KMS-11 (cell line): ENCODE results near the gene DAAM1.

Experiments
- H2AFZ ChIP-seq: fragments of 200-600 bp; sonication (generic); 2 replicates; pipeline ENCODE4 v1.6.1; 2016; ENCODE audit warnings: antibody characterized with exemption, mixed run types, low read depth
- H3K27ac ChIP-seq: fragments of 200-600 bp; sonication (generic); 2 replicates; pipeline ENCODE4 v1.6.1; 2016; ENCODE audit warnings: mild to moderate bottlenecking, mixed run types
- H3K27me3 ChIP-seq: fragments of 200-600 bp; sonication (generic); 2 replicates; pipeline ENCODE4 v1.6.1; 2017; ENCODE audit warnings: mild to moderate bottlenecking, low read depth, mixed run types, moderate library complexity; ENCODE audit not compliant: insufficient read depth
- H3K36me3 ChIP-seq: fragments of 200-600 bp; sonication (generic); 2 replicates; pipeline ENCODE4 v1.6.1; 2017; ENCODE audit warnings: mild to moderate bottlenecking, mixed run types; ENCODE audit not compliant: insufficient read depth
- H3K4me1 ChIP-seq: fragments of 200-600 bp; sonication (generic); 2 replicates; pipeline ENCODE4 v1.6.1; 2016; ENCODE audit warnings: mild to moderate bottlenecking, low read depth, mixed run types; ENCODE audit not compliant: poor library complexity, severe bottlenecking
- H3K4me2 ChIP-seq: fragments of 200-600 bp; sonication (generic); 2 replicates; pipeline ENCODE4 v1.7.0; 2016; ENCODE audit warnings: mild to moderate bottlenecking, mixed run types
- H3K4me3 ChIP-seq: fragments of 200-600 bp; sonication (generic); IDR thresholded peaks from 2 replicates; pipeline ENCODE4 v1.6.1; 2017; ENCODE audit warnings: low read depth, low read length, mixed read lengths; ENCODE audit not compliant: insufficient read depth
- H3K79me2 ChIP-seq: fragments of 200-600 bp; sonication (generic); 2 replicates; pipeline ENCODE4 v1.6.1; 2016; ENCODE audit warnings: low read depth, mixed run types; ENCODE audit not compliant: insufficient read depth
- H3K9ac ChIP-seq: fragments of 200-600 bp; sonication (generic); 2 replicates; pipeline ENCODE4 v1.6.1; 2016; ENCODE audit warnings: mild to moderate bottlenecking, mixed run types
- H4K20me1 ChIP-seq: fragments of 200-600 bp; sonication (generic); 2 replicates; pipeline ENCODE4 v1.6.1; 2016; ENCODE audit warnings: mild to moderate bottlenecking, mixed run types; ENCODE audit not compliant: insufficient read depth
- CTCF ChIP-seq: fragments of 200-600 bp; sonication (generic); conservative IDR thresholded peaks from 2 replicates; pipeline ENCODE4 v1.6.1; 2017; ENCODE audit warnings: low read depth, mild to moderate bottlenecking, antibody characterized with exemption, low read length, moderate library complexity, mixed read lengths

Gene DAAM1

GRCh38 chr14:59147007-59147406 is 41.5 kb upstream of the DAAM1 start:
- no peak overlapping the region for H3K27ac ChIP-seq
- no peak overlapping the region for H3K9ac ChIP-seq
- no peak overlapping the region for H3K4me3 ChIP-seq
- H2AFZ ChIP-seq: no peak overlapping the region
- no peaks in the 10 kb centered on the region for H3K27me3 ChIP-seq
- H3K36me3 ChIP-seq: no peaks in the 10 kb centered on the region
- H3K4me1 ChIP-seq: no peaks in the 10 kb centered on the region
- no peak overlapping the region for H3K4me2 ChIP-seq
- H3K79me2 ChIP-seq: no peaks in the 10 kb centered on the region
- no peaks in the 10 kb centered on the region for H4K20me1 ChIP-seq
- TF ChIP-seq CTCF: no peak

- no peak overlapping the region for H2AFZ ChIP-seq
- no peak for TF ChIP-seq CTCF
- H3K79me2 ChIP-seq: no peaks in the 10 kb centered on the region
- H4K20me1 ChIP-seq: no peaks in the 10 kb centered on the region
- H3K9ac ChIP-seq: no peak overlapping the region
- H3K4me3 ChIP-seq: no peak overlapping the region
- H3K27ac ChIP-seq: no peak overlapping the region
- no peak overlapping the region for H3K4me2 ChIP-seq
- H3K27me3 ChIP-seq: no peaks in the 10 kb centered on the region
- H3K36me3 ChIP-seq: no peaks in the 10 kb centered on the region
- no peaks in the 10 kb centered on the region for H3K4me1 ChIP-seq
Observed at GRCh38 chr14:59148334-59148900, 40.0 kb upstream of the DAAM1 start.

GRCh38 chr14:59150990-59151389 is 37.5 kb upstream of the DAAM1 start:
- Histone ChIP-seq H3K4me3 (no peak overlapping the region), H3K27me3 (no peaks in the 10 kb centered on the region), H3K4me1 (no peaks in the 10 kb centered on the region), H3K9ac (no peak overlapping the region), H3K27ac (no peak overlapping the region), H3K4me2 (no peak overlapping the region), H4K20me1 (no peaks in the 10 kb centered on the region), H3K36me3 (no peaks in the 10 kb centered on the region), H3K79me2 (no peaks in the 10 kb centered on the region), H2AFZ (no peak overlapping the region)
- no peak for TF ChIP-seq CTCF

GRCh38 chr14:59154373-59154772 is 34.1 kb upstream of the DAAM1 start:
- Histone ChIP-seq H3K27ac (no peak overlapping the region), H4K20me1 (no peaks in the 10 kb centered on the region), H3K4me1 (no peaks in the 10 kb centered on the region), H3K79me2 (no peaks in the 10 kb centered on the region), H3K27me3 (no peaks in the 10 kb centered on the region), H2AFZ (no peak overlapping the region), H3K9ac (no peak overlapping the region), H3K4me2 (no peak overlapping the region), H3K4me3 (no peak overlapping the region), H3K36me3 (no peaks in the 10 kb centered on the region)
- no peak for TF ChIP-seq CTCF

- TF ChIP-seq CTCF: no peak
- H2AFZ ChIP-seq: no peak overlapping the region
- H4K20me1 ChIP-seq: no peaks in the 10 kb centered on the region
- no peak overlapping the region for H3K4me3 ChIP-seq
- H3K4me2 ChIP-seq: no peak overlapping the region
- no peaks in the 10 kb centered on the region for H3K79me2 ChIP-seq
- H3K27ac ChIP-seq: no peak overlapping the region
- no peaks in the 10 kb centered on the region for H3K36me3 ChIP-seq
- peaks cover 1% of the 10 kb centered on the region for H3K4me1 ChIP-seq
- no peak overlapping the region for H3K9ac ChIP-seq
- no peaks in the 10 kb centered on the region for H3K27me3 ChIP-seq
Observed at GRCh38 chr14:59155886-59156285, 32.6 kb upstream of the DAAM1 start.
